Measurements from ENCODE around the gene SSH2.

The SSH2 gene

GRCh38 chr17:29593591-29594518 is 336.2 kb downstream of the SSH2 start (continued):
- TF ChIP-seq, protein P1, sequence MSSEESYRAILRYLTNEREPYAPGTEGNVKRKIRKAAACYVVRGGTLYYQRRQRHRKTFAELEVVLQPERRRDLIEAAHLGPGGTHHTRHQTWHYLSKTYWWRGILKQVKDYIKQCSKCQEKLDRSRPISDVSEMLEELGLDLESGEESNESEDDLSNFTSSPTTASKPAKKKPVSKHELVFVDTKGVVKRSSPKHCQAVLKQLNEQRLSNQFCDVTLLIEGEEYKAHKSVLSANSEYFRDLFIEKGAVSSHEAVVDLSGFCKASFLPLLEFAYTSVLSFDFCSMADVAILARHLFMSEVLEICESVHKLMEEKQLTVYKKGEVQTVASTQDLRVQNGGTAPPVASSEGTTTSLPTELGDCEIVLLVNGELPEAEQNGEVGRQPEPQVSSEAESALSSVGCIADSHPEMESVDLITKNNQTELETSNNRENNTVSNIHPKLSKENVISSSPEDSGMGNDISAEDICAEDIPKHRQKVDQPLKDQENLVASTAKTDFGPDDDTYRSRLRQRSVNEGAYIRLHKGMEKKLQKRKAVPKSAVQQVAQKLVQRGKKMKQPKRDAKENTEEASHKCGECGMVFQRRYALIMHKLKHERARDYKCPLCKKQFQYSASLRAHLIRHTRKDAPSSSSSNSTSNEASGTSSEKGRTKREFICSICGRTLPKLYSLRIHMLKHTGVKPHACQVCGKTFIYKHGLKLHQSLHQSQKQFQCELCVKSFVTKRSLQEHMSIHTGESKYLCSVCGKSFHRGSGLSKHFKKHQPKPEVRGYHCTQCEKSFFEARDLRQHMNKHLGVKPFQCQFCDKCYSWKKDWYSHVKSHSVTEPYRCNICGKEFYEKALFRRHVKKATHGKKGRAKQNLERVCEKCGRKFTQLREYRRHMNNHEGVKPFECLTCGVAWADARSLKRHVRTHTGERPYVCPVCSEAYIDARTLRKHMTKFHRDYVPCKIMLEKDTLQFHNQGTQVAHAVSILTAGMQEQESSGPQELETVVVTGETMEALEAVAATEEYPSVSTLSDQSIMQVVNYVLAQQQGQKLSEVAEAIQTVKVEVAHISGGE (tag by site-specific recombination; conservative IDR thresholded peaks at IDR 0.05; ENCODE audit: low read depth), result peak; percentile 28
- TF ChIP-seq ZNF837 (tag by site-specific recombination; IDR thresholded peaks at IDR 0.05) (no peak), HIC1 (tag by site-specific recombination; IDR thresholded peaks at IDR 0.05) (no peak), SP3 (tag by site-specific recombination; IDR thresholded peaks at IDR 0.05) (peak; percentile 75), ZNF76 (tag by site-specific recombination; IDR thresholded peaks at IDR 0.05; ENCODE audit: borderline replicate concordance, low read depth) (no peak), EGR2 (tag by site-specific recombination; IDR thresholded peaks at IDR 0.05; ENCODE audit: low read depth) (peak; percentile 96), ZNF350 (tag by site-specific recombination; IDR thresholded peaks at IDR 0.05) (no peak), ZNF48 (tag by site-specific recombination; IDR thresholded peaks at IDR 0.05) (no peak), ZNF23 (tag by site-specific recombination; IDR thresholded peaks at IDR 0.05; ENCODE audit: borderline replicate concordance) (no peak), PRDM10 (tag by site-specific recombination; IDR thresholded peaks at IDR 0.05) (0 out of 2 replicates have a peak, but pooled peaks have one; percentile 12)
- TF ChIP-seq, protein P2, sequence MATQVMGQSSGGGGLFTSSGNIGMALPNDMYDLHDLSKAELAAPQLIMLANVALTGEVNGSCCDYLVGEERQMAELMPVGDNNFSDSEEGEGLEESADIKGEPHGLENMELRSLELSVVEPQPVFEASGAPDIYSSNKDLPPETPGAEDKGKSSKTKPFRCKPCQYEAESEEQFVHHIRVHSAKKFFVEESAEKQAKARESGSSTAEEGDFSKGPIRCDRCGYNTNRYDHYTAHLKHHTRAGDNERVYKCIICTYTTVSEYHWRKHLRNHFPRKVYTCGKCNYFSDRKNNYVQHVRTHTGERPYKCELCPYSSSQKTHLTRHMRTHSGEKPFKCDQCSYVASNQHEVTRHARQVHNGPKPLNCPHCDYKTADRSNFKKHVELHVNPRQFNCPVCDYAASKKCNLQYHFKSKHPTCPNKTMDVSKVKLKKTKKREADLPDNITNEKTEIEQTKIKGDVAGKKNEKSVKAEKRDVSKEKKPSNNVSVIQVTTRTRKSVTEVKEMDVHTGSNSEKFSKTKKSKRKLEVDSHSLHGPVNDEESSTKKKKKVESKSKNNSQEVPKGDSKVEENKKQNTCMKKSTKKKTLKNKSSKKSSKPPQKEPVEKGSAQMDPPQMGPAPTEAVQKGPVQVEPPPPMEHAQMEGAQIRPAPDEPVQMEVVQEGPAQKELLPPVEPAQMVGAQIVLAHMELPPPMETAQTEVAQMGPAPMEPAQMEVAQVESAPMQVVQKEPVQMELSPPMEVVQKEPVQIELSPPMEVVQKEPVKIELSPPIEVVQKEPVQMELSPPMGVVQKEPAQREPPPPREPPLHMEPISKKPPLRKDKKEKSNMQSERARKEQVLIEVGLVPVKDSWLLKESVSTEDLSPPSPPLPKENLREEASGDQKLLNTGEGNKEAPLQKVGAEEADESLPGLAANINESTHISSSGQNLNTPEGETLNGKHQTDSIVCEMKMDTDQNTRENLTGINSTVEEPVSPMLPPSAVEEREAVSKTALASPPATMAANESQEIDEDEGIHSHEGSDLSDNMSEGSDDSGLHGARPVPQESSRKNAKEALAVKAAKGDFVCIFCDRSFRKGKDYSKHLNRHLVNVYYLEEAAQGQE (tag by site-specific recombination; IDR thresholded peaks at IDR 0.05), result peak; percentile 99

Measured in HEK293 (cell line).